ES-I3 (cell line): ENCODE data around the gene BMERB1.

Experiments
- H3K36me3 ChIP-seq: 2 replicates; pipeline ENCODE4 v1.6.1; 2013; ENCODE audit warnings: mild to moderate bottlenecking, low read length, control low read depth, moderate library complexity; ENCODE audit not compliant: insufficient read depth
- H3K4me1 ChIP-seq: 2 replicates; pipeline ENCODE4 v1.6.1; 2013; ENCODE audit warnings: mild to moderate bottlenecking, control low read depth, low read length; ENCODE audit not compliant: insufficient read depth
- H3K9ac ChIP-seq: 2 replicates; pipeline ENCODE4 v1.6.1; 2013; ENCODE audit warnings: low read depth, mild to moderate bottlenecking, low read length, moderate library complexity
- H3K9me3 ChIP-seq: 2 replicates; pipeline ENCODE4 v1.6.1; 2013; ENCODE audit warnings: mild to moderate bottlenecking, low read length, moderate library complexity; ENCODE audit not compliant: control insufficient read depth, insufficient read depth

BMERB1 gene

GRCh38 chr16:15489016-15489415 is 54.6 kb downstream of the BMERB1 start:
- peaks cover 14% of the 10 kb centered on the region for H3K4me1 ChIP-seq
- H3K9ac ChIP-seq: no peak overlapping the region
- H3K36me3 ChIP-seq: no peaks in the 10 kb centered on the region; the same call in none of the 2 replicates
- no peaks in the 10 kb centered on the region for H3K9me3 ChIP-seq

GRCh38 chr16:15490123-15490711 is 55.8 kb downstream of the BMERB1 start:
- Histone ChIP-seq H3K9ac (no peak overlapping the region), H3K4me1 (peaks cover 14% of the 10 kb centered on the region), H3K36me3 (no peaks in the 10 kb centered on the region; the same call in none of the 2 replicates), H3K9me3 (no peaks in the 10 kb centered on the region)

GRCh38 chr16:15491411-15491810 is 57.0 kb downstream of the BMERB1 start:
- Histone ChIP-seq H3K9me3 (no peaks in the 10 kb centered on the region), H3K9ac (no peak overlapping the region), H3K36me3 (no peaks in the 10 kb centered on the region; the same call in 1 of the 2 replicates), H3K4me1 (peaks cover 14% of the 10 kb centered on the region)

- Histone ChIP-seq H3K9me3 (no peaks in the 10 kb centered on the region), H3K36me3 (no peaks in the 10 kb centered on the region; the same call in 1 of the 2 replicates), H3K4me1 (peaks cover 14% of the 10 kb centered on the region), H3K9ac (no peak overlapping the region)
These were observed 57.8 kb downstream of the BMERB1 start for GRCh38 chr16:15492091-15492740.

GRCh38 chr16:15493466-15494180 is 59.2 kb downstream of the BMERB1 start:
- Histone ChIP-seq H3K4me1 (peaks cover 9% of the 10 kb centered on the region), H3K9me3 (no peaks in the 10 kb centered on the region; the same call in 1 of the 2 replicates), H3K36me3 (no peaks in the 10 kb centered on the region; the same call in 1 of the 2 replicates), H3K9ac (no peak overlapping the region)

- H3K9ac ChIP-seq: no peak overlapping the region
- no peaks in the 10 kb centered on the region; the same call in 1 of the 2 replicates for H3K9me3 ChIP-seq
- no peaks in the 10 kb centered on the region; the same call in 1 of the 2 replicates for H3K36me3 ChIP-seq
- H3K4me1 ChIP-seq: peaks cover 5% of the 10 kb centered on the region
These were observed 59.8 kb downstream of the BMERB1 start for GRCh38 chr16:15494236-15494635.

GRCh38 chr16:15495898-15496297 is 61.5 kb downstream of the BMERB1 start:
- Histone ChIP-seq H3K36me3 (no peaks in the 10 kb centered on the region; the same call in 1 of the 2 replicates), H3K4me1 (peaks cover 5% of the 10 kb centered on the region), H3K9me3 (no peaks in the 10 kb centered on the region; the same call in 1 of the 2 replicates), H3K9ac (no peak overlapping the region)

- peaks cover 17% of the 10 kb centered on the region for H3K4me1 ChIP-seq
- H3K9ac ChIP-seq: no peak overlapping the region
- no peaks in the 10 kb centered on the region; the same call in 1 of the 2 replicates for H3K9me3 ChIP-seq
- H3K36me3 ChIP-seq: no peaks in the 10 kb centered on the region
These were observed 64.2 kb downstream of the BMERB1 start for GRCh38 chr16:15498427-15499175.

GRCh38 chr16:15502041-15502725 is 67.8 kb downstream of the BMERB1 start:
- peaks cover 17% of the 10 kb centered on the region for H3K4me1 ChIP-seq
- H3K9me3 ChIP-seq: no peaks in the 10 kb centered on the region; the same call in 1 of the 2 replicates
- no peak overlapping the region; the same call in 1 of the 2 replicates for H3K9ac ChIP-seq
- no peaks in the 10 kb centered on the region for H3K36me3 ChIP-seq

GRCh38 chr16:15506441-15506840 is 72.1 kb downstream of the BMERB1 start:
- Histone ChIP-seq H3K4me1 (peaks cover 25% of the 10 kb centered on the region), H3K9me3 (no peaks in the 10 kb centered on the region), H3K36me3 (no peaks in the 10 kb centered on the region), H3K9ac (no peak overlapping the region)

GRCh38 chr16:15507301-15507958 is 73.0 kb downstream of the BMERB1 start:
- Histone ChIP-seq H3K9ac (no peak overlapping the region), H3K4me1 (peaks cover 18% of the 10 kb centered on the region), H3K9me3 (no peaks in the 10 kb centered on the region), H3K36me3 (no peaks in the 10 kb centered on the region)

GRCh38 chr16:15507959-15508627 is 73.7 kb downstream of the BMERB1 start:
- H3K36me3 ChIP-seq: no peaks in the 10 kb centered on the region
- no peak overlapping the region for H3K9ac ChIP-seq
- no peaks in the 10 kb centered on the region for H3K9me3 ChIP-seq
- H3K4me1 ChIP-seq: peaks cover 12% of the 10 kb centered on the region

GRCh38 chr16:15509051-15509592 is 74.7 kb downstream of the BMERB1 start:
- no peaks in the 10 kb centered on the region for H3K36me3 ChIP-seq
- peaks cover 12% of the 10 kb centered on the region for H3K4me1 ChIP-seq
- H3K9ac ChIP-seq: no peak overlapping the region
- H3K9me3 ChIP-seq: no peaks in the 10 kb centered on the region
